VCaP (cell line): ENCODE results near the gene GNAQ.
A peak's percentile ranks its signal among the peaks of the same experiment; 100 is the strongest.
"Not testable (repeated sequence)": the region's sequence is repeated elsewhere in the genome, so short reads cannot be mapped to it uniquely, and the experiment has no call there.

ENCODE experiments used
- H3K27ac ChIP-seq: fragments of 450-650 bp; 2 replicates; pipeline ENCODE4 v1.5.1; 2017
- TF ChIP-seq, protein P1 (sequence below): fragments of 450-650 bp; conservative IDR thresholded peaks from 2 replicates; pipeline ENCODE4 v1.5.1; 2017; ENCODE audit warnings: mild to moderate bottlenecking, moderate library complexity

GNAQ gene

DNA sequence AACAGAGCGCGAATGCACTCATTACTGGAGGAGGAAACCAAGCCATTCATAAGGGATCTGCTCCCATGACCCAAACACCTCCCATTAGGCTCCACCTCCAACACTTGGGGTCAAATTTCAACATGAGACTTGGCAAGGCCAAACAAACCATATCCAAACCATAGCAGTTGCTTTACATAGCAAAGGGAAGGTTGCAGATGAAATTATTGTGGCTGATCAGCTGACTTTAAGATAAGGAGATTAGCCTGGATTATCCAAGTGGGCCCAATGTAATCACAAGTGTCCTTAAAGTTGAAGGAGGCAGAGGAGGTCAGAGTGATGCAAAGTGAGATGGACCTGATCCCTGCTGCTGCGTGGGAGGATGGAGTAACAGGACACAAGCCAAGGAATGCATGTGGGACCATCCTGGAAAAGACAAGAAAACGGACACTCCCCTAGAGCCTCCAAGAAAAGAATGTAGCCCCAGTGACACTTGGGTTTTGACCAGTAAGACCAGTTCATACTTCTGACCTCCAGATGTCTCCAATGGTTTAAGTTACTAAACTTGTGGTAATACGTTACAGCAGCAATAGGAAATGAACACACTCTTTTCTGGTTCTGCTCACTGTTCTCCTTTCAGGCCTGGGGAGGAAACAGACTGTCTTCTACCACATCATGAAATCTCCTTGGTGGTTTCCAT, 167.3 kb downstream of the GNAQ start:
- TF ChIP-seq, protein P1, sequence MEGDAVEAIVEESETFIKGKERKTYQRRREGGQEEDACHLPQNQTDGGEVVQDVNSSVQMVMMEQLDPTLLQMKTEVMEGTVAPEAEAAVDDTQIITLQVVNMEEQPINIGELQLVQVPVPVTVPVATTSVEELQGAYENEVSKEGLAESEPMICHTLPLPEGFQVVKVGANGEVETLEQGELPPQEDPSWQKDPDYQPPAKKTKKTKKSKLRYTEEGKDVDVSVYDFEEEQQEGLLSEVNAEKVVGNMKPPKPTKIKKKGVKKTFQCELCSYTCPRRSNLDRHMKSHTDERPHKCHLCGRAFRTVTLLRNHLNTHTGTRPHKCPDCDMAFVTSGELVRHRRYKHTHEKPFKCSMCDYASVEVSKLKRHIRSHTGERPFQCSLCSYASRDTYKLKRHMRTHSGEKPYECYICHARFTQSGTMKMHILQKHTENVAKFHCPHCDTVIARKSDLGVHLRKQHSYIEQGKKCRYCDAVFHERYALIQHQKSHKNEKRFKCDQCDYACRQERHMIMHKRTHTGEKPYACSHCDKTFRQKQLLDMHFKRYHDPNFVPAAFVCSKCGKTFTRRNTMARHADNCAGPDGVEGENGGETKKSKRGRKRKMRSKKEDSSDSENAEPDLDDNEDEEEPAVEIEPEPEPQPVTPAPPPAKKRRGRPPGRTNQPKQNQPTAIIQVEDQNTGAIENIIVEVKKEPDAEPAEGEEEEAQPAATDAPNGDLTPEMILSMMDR: no peak
- H3K27ac ChIP-seq: no peak overlapping the region

DNA sequence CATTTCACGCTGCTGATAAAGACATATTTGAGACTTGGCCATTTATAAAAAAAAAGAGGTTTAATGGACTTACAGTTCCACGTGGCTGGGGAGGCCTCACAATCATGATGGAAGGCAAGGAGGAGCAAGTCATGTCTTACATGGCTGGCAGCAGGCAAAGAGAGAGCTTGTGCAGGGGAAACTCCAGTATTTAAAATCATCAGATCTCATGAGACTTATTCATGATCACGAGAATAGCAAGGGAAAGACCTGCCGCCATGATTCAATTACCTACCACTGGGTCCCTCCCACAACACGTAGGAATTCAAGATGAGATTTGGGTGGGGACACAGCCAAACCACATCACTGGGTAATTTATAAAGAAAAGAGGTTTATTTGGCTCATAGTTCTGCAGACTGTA, 168.0 kb downstream of the GNAQ start:
- not testable (repeated sequence) for H3K27ac ChIP-seq

DNA sequence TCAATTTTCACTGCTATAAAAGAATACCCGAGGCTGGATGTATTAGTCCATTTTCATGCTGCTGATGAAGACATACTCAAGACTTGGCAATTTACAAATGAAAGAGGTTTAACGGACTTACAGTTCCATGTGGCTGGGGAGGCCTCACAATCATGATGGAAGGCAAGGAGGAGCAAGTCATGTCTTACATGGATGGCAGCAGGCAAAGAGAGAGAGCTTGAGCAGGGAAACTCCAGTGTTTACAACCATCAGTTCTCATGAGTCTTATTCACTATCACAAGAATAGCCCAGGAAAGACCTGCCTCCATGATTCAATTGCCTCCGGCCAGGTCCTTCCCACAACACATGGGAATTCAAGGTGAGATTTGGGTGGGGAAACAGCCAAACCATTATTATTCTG, 170.7 kb downstream of the GNAQ start:
- H3K27ac ChIP-seq: not testable (repeated sequence)

DNA sequence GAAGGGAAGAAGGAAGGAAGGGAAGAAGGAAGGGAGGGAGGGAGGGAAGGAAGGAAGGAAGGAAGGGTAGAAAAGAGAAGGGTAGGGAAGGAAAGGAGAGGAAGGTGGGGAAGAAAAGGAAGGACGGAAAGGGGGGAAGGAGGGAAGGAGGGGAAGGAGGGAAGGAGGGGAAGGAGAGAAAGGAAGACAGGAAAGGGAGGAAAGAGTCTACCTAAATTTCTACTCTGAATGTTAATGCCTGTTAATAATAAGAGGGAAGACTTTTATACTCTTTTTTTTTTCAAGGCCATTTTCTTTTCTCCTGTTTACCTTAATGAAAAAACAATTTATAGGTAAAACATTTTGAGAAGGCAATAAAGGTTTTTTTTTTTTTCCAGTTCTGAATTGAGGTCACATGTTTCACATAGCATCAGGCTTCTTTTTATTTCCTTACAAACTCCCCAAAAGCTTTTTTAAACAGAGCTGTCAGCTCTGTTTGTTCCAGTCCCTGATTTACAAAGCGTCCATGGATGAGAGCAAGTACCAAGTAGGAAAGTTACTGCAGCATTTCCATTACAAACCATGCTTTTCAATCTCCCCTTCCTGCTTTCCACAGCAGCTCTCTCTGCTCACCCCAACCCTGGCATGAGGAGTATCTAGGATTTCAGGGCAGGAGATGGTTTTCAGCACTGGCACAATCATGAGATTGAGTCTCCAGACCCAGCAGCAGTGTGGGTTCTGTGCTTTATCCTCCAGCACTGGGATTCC, 173.9 kb downstream of the GNAQ start:
- no peak overlapping the region for H3K27ac ChIP-seq
- TF ChIP-seq, protein P1: no peak

DNA sequence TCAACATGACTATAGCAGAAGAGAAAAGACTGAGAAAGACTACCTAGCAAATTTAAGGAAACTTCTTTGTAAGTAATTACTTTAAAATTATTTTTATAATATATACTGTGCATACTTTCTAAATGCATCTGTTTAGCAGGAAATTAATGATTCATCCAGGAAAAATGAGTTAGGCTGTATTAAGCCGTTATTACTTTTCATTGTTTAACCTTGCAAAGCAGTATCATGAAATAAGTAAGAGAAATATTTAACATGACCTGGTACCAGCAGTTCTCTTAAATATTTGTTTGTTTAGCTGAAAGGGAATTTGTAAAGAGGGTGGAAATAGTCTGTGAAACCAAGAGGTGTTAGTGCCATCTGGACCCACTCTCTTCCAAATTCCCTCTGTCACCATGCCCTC, 175.0 kb downstream of the GNAQ start:
- peak overlapping the region; percentile 69; the same call in 1 of the 2 replicates for H3K27ac ChIP-seq

DNA sequence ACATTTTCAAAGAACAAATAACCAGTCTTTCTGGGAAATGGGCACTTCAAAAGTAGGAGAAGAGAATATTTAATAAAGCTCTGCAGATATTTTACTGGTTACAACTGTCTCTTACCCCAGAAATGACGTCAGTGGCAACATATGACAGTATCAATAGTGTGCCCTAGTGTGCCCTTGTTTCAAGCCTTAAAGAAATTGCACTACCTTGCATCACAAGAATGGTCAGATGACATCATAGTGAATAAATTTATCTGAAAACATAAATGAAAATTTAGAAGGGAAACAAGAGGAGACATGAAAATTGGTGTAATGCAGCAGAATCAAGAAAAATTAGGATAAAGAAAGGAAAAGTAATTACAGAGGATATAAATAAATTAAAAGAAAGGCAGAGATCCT, 176.7 kb downstream of the GNAQ start:
- H3K27ac ChIP-seq: peak overlapping the region; percentile 69
- TF ChIP-seq, protein P1: no peak

More for the DNA sequence above, 175.0 kb downstream of the GNAQ start:
- TF ChIP-seq, protein P1: no peak

DNA sequence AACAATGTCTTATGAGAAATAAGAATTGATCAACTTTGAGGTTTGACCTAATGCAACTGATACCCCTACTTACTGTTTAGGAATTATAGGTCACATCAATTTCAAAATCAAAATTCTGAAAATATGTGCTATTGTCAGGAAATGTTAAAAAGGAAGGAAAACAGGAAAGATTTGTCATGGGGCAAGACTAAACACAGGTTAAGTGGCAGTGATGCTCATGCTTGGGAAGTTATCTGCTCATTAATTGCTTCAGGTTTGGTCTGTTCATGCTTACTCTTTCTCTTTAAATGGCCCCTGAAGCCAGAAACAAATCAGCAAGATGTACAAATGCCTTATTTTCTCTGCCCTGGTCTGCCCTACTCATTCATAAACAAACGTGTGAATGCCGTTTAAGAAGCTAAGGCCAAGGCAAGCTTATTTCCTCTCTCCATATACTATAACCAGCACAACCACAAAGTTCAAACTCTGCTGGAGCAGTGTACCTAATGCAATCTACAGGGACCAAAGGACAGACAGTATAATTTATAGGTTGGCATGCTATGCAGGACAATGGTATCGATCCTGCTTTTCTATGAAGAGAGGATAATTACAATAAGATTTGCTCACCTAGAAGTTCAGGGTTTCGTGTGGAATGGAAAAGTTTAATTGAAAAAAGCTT, 177.2 kb downstream of the GNAQ start:
- TF ChIP-seq, protein P1: no peak
- peak overlapping the region; percentile 69 for H3K27ac ChIP-seq

DNA sequence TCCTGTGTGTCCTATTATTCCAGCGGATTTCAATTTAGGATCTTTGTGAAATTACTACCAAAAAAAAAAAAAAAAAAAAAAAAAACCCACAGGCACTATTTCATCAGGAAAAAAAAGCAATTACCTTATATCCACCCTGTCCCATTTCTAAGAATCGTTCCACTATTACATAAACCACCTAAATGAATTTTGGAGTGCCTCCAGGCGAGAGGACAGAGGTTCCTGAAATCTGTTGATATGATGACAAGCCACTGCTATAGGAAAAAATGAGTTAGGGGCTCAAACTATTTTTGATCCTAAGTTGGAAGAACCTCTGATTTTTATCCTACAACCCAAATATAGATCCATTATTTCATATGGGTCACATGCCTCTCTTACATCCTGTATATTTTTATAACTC, 177.9 kb downstream of the GNAQ start:
- TF ChIP-seq, protein P1: no peak
- H3K27ac ChIP-seq: no peak overlapping the region
